ENCODE results near the gene TP53BP2. TPM values are rescaled to one million over a fixed set of nuclear protein-coding genes. Genes with fewer than 3 reads are reported as not detected.

The TP53BP2 gene
- total RNA-seq, 4 donors from 2014 or later = 25.6 to 66.7 (median 50.8) TPM

GRCh38 chr1:223859058-223859457 is 13.3 kb upstream of the TP53BP2 start:
- Histone ChIP-seq H3K36me3 (no peaks in the 10 kb centered on the region), H3K4me3 (no peak overlapping the region), H3K27me3 (no peaks in the 10 kb centered on the region), H3K4me1 (no peaks in the 10 kb centered on the region), H3K9me3 (no peaks in the 10 kb centered on the region), H3K27ac (no peak overlapping the region)
- intact Hi-C loops (cut with DNase I; ENCODE audit: low total_unique reads) = no loop called here
- DNase-seq = no peak
- TF ChIP-seq, protein P1, sequence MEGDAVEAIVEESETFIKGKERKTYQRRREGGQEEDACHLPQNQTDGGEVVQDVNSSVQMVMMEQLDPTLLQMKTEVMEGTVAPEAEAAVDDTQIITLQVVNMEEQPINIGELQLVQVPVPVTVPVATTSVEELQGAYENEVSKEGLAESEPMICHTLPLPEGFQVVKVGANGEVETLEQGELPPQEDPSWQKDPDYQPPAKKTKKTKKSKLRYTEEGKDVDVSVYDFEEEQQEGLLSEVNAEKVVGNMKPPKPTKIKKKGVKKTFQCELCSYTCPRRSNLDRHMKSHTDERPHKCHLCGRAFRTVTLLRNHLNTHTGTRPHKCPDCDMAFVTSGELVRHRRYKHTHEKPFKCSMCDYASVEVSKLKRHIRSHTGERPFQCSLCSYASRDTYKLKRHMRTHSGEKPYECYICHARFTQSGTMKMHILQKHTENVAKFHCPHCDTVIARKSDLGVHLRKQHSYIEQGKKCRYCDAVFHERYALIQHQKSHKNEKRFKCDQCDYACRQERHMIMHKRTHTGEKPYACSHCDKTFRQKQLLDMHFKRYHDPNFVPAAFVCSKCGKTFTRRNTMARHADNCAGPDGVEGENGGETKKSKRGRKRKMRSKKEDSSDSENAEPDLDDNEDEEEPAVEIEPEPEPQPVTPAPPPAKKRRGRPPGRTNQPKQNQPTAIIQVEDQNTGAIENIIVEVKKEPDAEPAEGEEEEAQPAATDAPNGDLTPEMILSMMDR (IDR thresholded peaks at IDR 0.05) = no peak

- H3K9me3 ChIP-seq = no peaks in the 10 kb centered on the region
These were observed 10.6 kb upstream of the TP53BP2 start for GRCh38 chr1:223856386-223856785.

DNA sequence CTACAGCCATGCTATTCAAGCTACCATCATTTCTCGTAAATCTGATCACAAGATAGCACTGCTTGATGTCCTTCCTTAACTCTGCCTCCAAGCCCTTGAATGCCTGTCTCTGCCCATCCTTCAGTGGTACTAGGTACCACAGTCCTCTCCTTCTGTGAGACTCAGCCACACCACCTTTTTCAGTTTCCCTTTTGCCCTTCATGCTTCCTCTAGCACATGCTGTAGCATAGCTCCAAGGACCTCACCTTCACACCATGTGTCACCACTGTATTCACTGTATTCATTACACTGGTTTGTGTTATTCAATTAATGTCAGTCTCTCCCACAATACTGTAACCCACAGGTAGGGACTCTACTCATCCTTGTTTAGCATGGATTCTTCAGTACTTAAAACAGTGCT is 8.0 kb upstream of the TP53BP2 start:
- DNase-seq = no peak
- TF ChIP-seq, protein P1 (IDR thresholded peaks at IDR 0.05) = no peak
- TF ChIP-seq POLR2A (IDR thresholded peaks at IDR 0.05) = no peak
- Histone ChIP-seq H3K4me3 (no peak overlapping the region), H3K9me3 (no peaks in the 10 kb centered on the region), H3K27ac (no peak overlapping the region), H3K36me3 (no peaks in the 10 kb centered on the region), H3K4me1 (no peaks in the 10 kb centered on the region), H3K27me3 (no peaks in the 10 kb centered on the region)
- intact Hi-C loops (cut with DNase I; ENCODE audit: low total_unique reads) = no loop called here

More at GRCh38 chr1:223856386-223856785, 10.6 kb upstream of the TP53BP2 start:
- no peaks in the 10 kb centered on the region for H3K36me3 ChIP-seq
- no peak overlapping the region for H3K4me3 ChIP-seq
- no peak overlapping the region for H3K27ac ChIP-seq
- TF ChIP-seq, protein P1 (IDR thresholded peaks at IDR 0.05) = no peak
- no peak for TF ChIP-seq POLR2A (IDR thresholded peaks at IDR 0.05)
- no peaks in the 10 kb centered on the region for H3K27me3 ChIP-seq
- intact Hi-C loops (cut with DNase I; ENCODE audit: low total_unique reads) = no loop called here
- DNase-seq = no peak
- H3K4me1 ChIP-seq = no peaks in the 10 kb centered on the region

- H3K36me3 ChIP-seq = no peaks in the 10 kb centered on the region
- intact Hi-C loops (cut with DNase I; ENCODE audit: low total_unique reads) = no loop called here
- no peaks in the 10 kb centered on the region for H3K4me1 ChIP-seq
- TF ChIP-seq, protein P1 (IDR thresholded peaks at IDR 0.05) = no peak
- TF ChIP-seq POLR2A (IDR thresholded peaks at IDR 0.05) = no peak
- no peak overlapping the region for H3K27ac ChIP-seq
- H3K9me3 ChIP-seq = no peaks in the 10 kb centered on the region
- no peaks in the 10 kb centered on the region for H3K27me3 ChIP-seq
- no peak overlapping the region for H3K4me3 ChIP-seq
- no peak for DNase-seq
These were observed 7.5 kb upstream of the TP53BP2 start for GRCh38 chr1:223853275-223853674.

DNA sequence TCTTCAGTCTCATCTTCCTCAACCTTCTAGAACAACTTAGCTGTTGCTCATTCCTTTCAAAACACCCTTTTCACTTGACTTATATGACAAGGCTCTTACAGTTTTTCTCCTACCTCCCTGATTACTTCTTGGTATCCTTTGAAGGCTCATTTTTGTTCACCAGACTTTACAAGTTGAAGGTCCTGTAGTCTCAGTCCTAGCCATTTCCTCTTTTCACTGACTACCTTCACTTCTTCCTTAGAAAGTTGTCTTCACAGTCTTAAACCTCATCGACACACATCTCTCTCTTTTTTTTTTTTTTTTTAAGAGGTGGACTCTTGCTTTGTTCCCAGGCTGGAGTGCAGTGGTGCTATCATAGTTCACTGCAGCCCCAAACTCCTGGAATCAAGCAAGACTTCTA is 6.6 kb upstream of the TP53BP2 start:
- Histone ChIP-seq H3K27me3 (no peaks in the 10 kb centered on the region), H3K9me3 (no peaks in the 10 kb centered on the region), H3K4me1 (no peaks in the 10 kb centered on the region), H3K4me3 (no peak overlapping the region), H3K36me3 (no peaks in the 10 kb centered on the region), H3K27ac (no peak overlapping the region)
- intact Hi-C loops (cut with DNase I; ENCODE audit: low total_unique reads) = no loop called here
- DNase-seq = no peak
- TF ChIP-seq, protein P1 (IDR thresholded peaks at IDR 0.05) = no peak
- no peak for TF ChIP-seq POLR2A (IDR thresholded peaks at IDR 0.05)

Measured in uterus (tissue), 4 donors.